H1 (cell line): ENCODE data around the gene SLC8B1. TPM values are rescaled to one million over a fixed set of nuclear protein-coding genes. Genes with fewer than 3 reads are reported as not detected.

Source experiments
- CTCF ChIA-PET: fragments of 300-600 bp; sonication (Branson Sonifier 250); formaldehyde crosslinking; loops from one replicate; lab custom pipeline; 2021; ENCODE audit not compliant: partially characterized antibody; lab: Charles Lee
- POLR2A ChIA-PET: fragments of 300-600 bp; sonication (Branson Sonifier 250); formaldehyde crosslinking; loops from one replicate; lab custom pipeline; 2021; ENCODE audit warnings: inconsistent platforms; ENCODE audit not compliant: partially characterized antibody; lab: Charles Lee
- DNase-seq, 2 experiments: peaks; one replicate each; pipeline versions ENCODE4 v3.0.0 to v3.0.0-alpha.2; 2010 to 2022; ENCODE audit warnings: low spot score in 2 of 2, low read depth in 1 of 2, mixed read lengths in 1 of 2
- FAIRE-seq: peaks from 2 replicates; lab custom pipeline; 2011; peaks lifted over from hg19 to GRCh38; lab: Jason Lieb, UNC
- H2AFZ ChIP-seq: 2 replicates; pipeline ENCODE4 v1.8.1; 2012; ENCODE audit warnings: low read length, inconsistent platforms
- H2AK5ac ChIP-seq: 2 replicates; pipeline ENCODE4 v1.6.1; 2013; ENCODE audit warnings: low read depth, low read length
- H2BK120ac ChIP-seq: replicated peaks from 2 replicates; pipeline ENCODE3; 2013; ENCODE audit warnings: low read depth, low read length, inconsistent platforms
- H2BK12ac ChIP-seq: 2 replicates; pipeline ENCODE4 v1.6.1; 2013; ENCODE audit warnings: low read depth, low read length
- H2BK15ac ChIP-seq: 2 replicates; pipeline ENCODE4 v1.6.1; 2013; ENCODE audit warnings: low read length
- H2BK20ac ChIP-seq: 2 replicates; pipeline ENCODE4 v1.6.1; 2013; ENCODE audit warnings: low read length
- H2BK5ac ChIP-seq: 2 replicates; pipeline ENCODE4 v1.6.1; 2013; ENCODE audit warnings: low read depth, low read length
- H3K14ac ChIP-seq: 2 replicates; pipeline ENCODE4 v1.6.1; 2013; ENCODE audit warnings: inconsistent platforms; ENCODE audit not compliant: insufficient read length
- H3K18ac ChIP-seq: 2 replicates; pipeline ENCODE4 v1.6.1; 2013; ENCODE audit warnings: low read length; ENCODE audit errors: extremely low read depth
- H3K23ac ChIP-seq: 2 replicates; pipeline ENCODE4 v1.6.1; 2013; ENCODE audit warnings: inconsistent platforms; ENCODE audit not compliant: insufficient read length
- H3K23me2 ChIP-seq: 2 replicates; pipeline ENCODE4 v1.6.1; 2013; ENCODE audit warnings: low read depth, low read length
- H3K27ac ChIP-seq: 2 replicates; pipeline ENCODE4 v1.6.1; 2011; ENCODE audit warnings: low read depth, low read length, inconsistent platforms
- H3K27me3 ChIP-seq, 4 experiments: replicated peaks in 1 of 4; 1 replicate in 1 of 4; 2 replicates in 3 of 4; pipeline versions ENCODE4 v1.6.1 to v1.8.1; 2011 to 2013; ENCODE audit warnings: low read length in 3 of 4, mild to moderate bottlenecking in 3 of 4, inconsistent platforms in 2 of 4, mixed read lengths in 2 of 4, moderate library complexity in 1 of 4; ENCODE audit not compliant: control insufficient read depth in 3 of 4, insufficient read depth in 3 of 4; ENCODE audit errors: extremely low read depth in 1 of 4
- H3K36me3 ChIP-seq, 4 experiments: 2 replicates each; pipeline versions ENCODE4 v1.6.1 to v1.8.1; 2011 to 2013; ENCODE audit warnings: mild to moderate bottlenecking in 4 of 4, low read length in 3 of 4, moderate library complexity in 2 of 4, control low read depth in 1 of 4, inconsistent platforms in 1 of 4; ENCODE audit not compliant: insufficient read depth in 4 of 4, control insufficient read depth in 2 of 4
- H3K4ac ChIP-seq: replicated peaks from 2 replicates; pipeline ENCODE3; 2013; ENCODE audit warnings: low read length, low read depth, mixed read lengths, inconsistent platforms; ENCODE audit not compliant: insufficient read length
- H3K4me1 ChIP-seq, 4 experiments: replicated peaks in 1 of 4; 1 replicate in 1 of 4; 2 replicates in 3 of 4; pipeline versions ENCODE4 v1.6.1 to v1.8.1; 2011 to 2013; ENCODE audit warnings: low read length in 3 of 4, inconsistent platforms in 2 of 4, mixed read lengths in 1 of 4; ENCODE audit not compliant: insufficient read depth in 4 of 4, control insufficient read depth in 3 of 4
- H3K4me2 ChIP-seq, 2 experiments: 2 replicates each; pipeline versions ENCODE4 v1.6.1 to v1.8.1; 2011 to 2013; ENCODE audit warnings: low read depth in 2 of 2, low read length in 2 of 2, control low read depth in 1 of 2, inconsistent platforms in 1 of 2, mild to moderate bottlenecking in 1 of 2; ENCODE audit not compliant: insufficient read depth in 1 of 2
- H3K4me3 ChIP-seq, 4 experiments: fragments of 200-600, 300-600 bp in 1 of 4; sonication (generic), shearing (Covaris generic), sonication (Bioruptor Twin) in 1 of 4; 2 replicates each; pipeline versions ENCODE4 v1.5.1 to v1.8.1; 2011 to 2016; ENCODE audit warnings: low read length in 4 of 4, low read depth in 3 of 4, control low read depth in 2 of 4, inconsistent platforms in 2 of 4, mild to moderate bottlenecking in 2 of 4, mixed read lengths in 1 of 4, moderate library complexity in 1 of 4; ENCODE audit not compliant: insufficient read depth in 2 of 4; ENCODE audit errors: extremely low read depth in 1 of 4
- H3K56ac ChIP-seq: replicated peaks from 2 replicates; pipeline ENCODE3; 2013; ENCODE audit warnings: low read depth, mild to moderate bottlenecking, mixed read lengths, low read length, inconsistent platforms; ENCODE audit not compliant: insufficient read length
- H3K79me1 ChIP-seq: 2 replicates; pipeline ENCODE4 v1.6.1; 2013; ENCODE audit warnings: low read depth, low read length, control low read depth
- H3K79me2 ChIP-seq, 2 experiments: 2 replicates each; pipeline versions ENCODE4 v1.6.1 to v1.8.1; 2012 to 2013; ENCODE audit warnings: low read length in 2 of 2, mild to moderate bottlenecking in 2 of 2, inconsistent platforms in 1 of 2; ENCODE audit not compliant: insufficient read depth in 2 of 2, control insufficient read depth in 1 of 2
- H3K9ac ChIP-seq, 4 experiments: replicated peaks in 1 of 4; 1 replicate in 1 of 4; 2 replicates in 3 of 4; pipeline versions ENCODE4 v1.6.1 to v1.8.1; 2011 to 2013; ENCODE audit warnings: low read depth in 3 of 4, low read length in 3 of 4, control low read depth in 2 of 4, mild to moderate bottlenecking in 2 of 4, moderate library complexity in 2 of 4, inconsistent platforms in 1 of 4; ENCODE audit errors: extremely low read depth in 1 of 4
- H3K9me3 ChIP-seq, 2 experiments: 2 replicates each; pipeline versions ENCODE4 v1.6.1 to v1.8.1; 2012 to 2013; ENCODE audit warnings: mild to moderate bottlenecking in 2 of 2, moderate library complexity in 2 of 2, control low read depth in 1 of 2, inconsistent platforms in 1 of 2, low read depth in 1 of 2, low read length in 1 of 2, mixed read lengths in 1 of 2; ENCODE audit not compliant: insufficient read depth in 2 of 2
- H4K20me1 ChIP-seq, 2 experiments: replicated peaks in 1 of 2; 2 replicates each; pipeline versions ENCODE3 to v1.8.1; 2011 to 2013; ENCODE audit warnings: inconsistent platforms in 2 of 2, low read length in 2 of 2, mild to moderate bottlenecking in 1 of 2; ENCODE audit not compliant: insufficient read depth in 2 of 2, control insufficient read depth in 1 of 2
- H4K5ac ChIP-seq: 2 replicates; pipeline ENCODE4 v1.6.1; 2013; ENCODE audit warnings: low read length, low read depth, mixed read lengths, inconsistent platforms; ENCODE audit not compliant: insufficient read length
- H4K8ac ChIP-seq: 2 replicates; pipeline ENCODE4 v1.8.0; 2013; ENCODE audit warnings: mild to moderate bottlenecking, moderate library complexity, low read length, inconsistent platforms; ENCODE audit not compliant: insufficient read depth; ENCODE audit errors: extremely low read depth
- H4K91ac ChIP-seq: replicated peaks from 2 replicates; pipeline ENCODE3; 2013; ENCODE audit warnings: low read length, mixed read lengths, inconsistent platforms; ENCODE audit not compliant: insufficient read length
- BRCA1 ChIP-seq: IDR thresholded peaks from 2 replicates; pipeline ENCODE4 v1.6.1; 2012; ENCODE audit warnings: low read depth, low read length, improper control_type of control experiment
- KDM4A ChIP-seq: IDR thresholded peaks from one replicate; pipeline ENCODE4 v1.7.1; 2012; ENCODE audit warnings: low read depth, mild to moderate bottlenecking, moderate library complexity, low read length, inconsistent platforms; ENCODE audit not compliant: severe bottlenecking
- MAFK ChIP-seq: IDR thresholded peaks from 2 replicates; pipeline ENCODE4 v1.6.1; 2012; ENCODE audit warnings: low read depth, mild to moderate bottlenecking, improper control_type of control experiment, low read length
- POLR2A ChIP-seq, 2 experiments: IDR thresholded peaks; 1 replicate in 1 of 2; 2 replicates in 1 of 2; pipeline ENCODE4 v1.6.1; 2011; ENCODE audit warnings: low read depth in 2 of 2, low read length in 2 of 2, mild to moderate bottlenecking in 2 of 2; ENCODE audit errors: control extremely low read depth in 1 of 2
- POLR2AphosphoS5 ChIP-seq: IDR thresholded peaks from 2 replicates; pipeline ENCODE4 v1.6.1; 2011; ENCODE audit warnings: low read depth, low read length
- RBBP5 ChIP-seq: IDR thresholded peaks from 2 replicates; pipeline ENCODE4 v1.7.1; 2012; ENCODE audit warnings: low read depth, mild to moderate bottlenecking, inconsistent platforms, low read length, moderate library complexity, borderline replicate concordance
- RNF2 ChIP-seq: fragments of 200-900, 300-1000 bp; sonication (generic); IDR thresholded peaks from 2 replicates; pipeline ENCODE4 v1.7.1; 2016; ENCODE audit warnings: borderline replicate concordance, low read depth, mild to moderate bottlenecking, antibody characterized with exemption, low read length; ENCODE audit not compliant: poor library complexity, severe bottlenecking; ENCODE audit errors: missing control alignments
- TAF1 ChIP-seq: IDR thresholded peaks from 2 replicates; pipeline ENCODE4 v1.6.1; 2011; ENCODE audit warnings: mild to moderate bottlenecking, low read depth, low read length
- TAF7 ChIP-seq: optimal IDR thresholded peaks from 2 replicates; pipeline ENCODE3; 2011; ENCODE audit warnings: low read depth, mild to moderate bottlenecking, inconsistent platforms, low read length, moderate library complexity, borderline replicate concordance
- ZNF274 ChIP-seq: IDR thresholded peaks from 2 replicates; pipeline ENCODE4 v1.7.0; 2012; ENCODE audit warnings: low read length, borderline replicate concordance; ENCODE audit errors: extremely low read depth
- WGBS, 2 experiments: shearing (Covaris generic) in 1 of 2; methylation state at CpG; one replicate each; pipeline versions ENCODE4 v1.1.6 to v1.1.7; 2013 to 2015; ENCODE audit warnings: low lambda C conversion rate in 2 of 2, mixed read lengths in 2 of 2, inconsistent platforms in 1 of 2, low coverage in 1 of 2, missing lambda C conversion rate in 1 of 2; ENCODE audit not compliant: insufficient replicate concordance in 2 of 2, insufficient coverage in 1 of 2, insufficient read length in 1 of 2; ENCODE audit errors: extremely low coverage in 1 of 2, missing lambda C conversion rate in 1 of 2; 5-methylcytosine and 5-hydroxymethylcytosine counted together
- polyA plus RNA-seq, 7 experiments: library from polyadenylated mRNA; depleted of rRNA in 3 of 7; stranded (reverse) in 5 of 7; unstranded in 2 of 7; fragments of >200 nt in 5 of 7; fragments of 200-250 nt in 2 of 7; gene quantifications; 1 replicate in 5 of 7; 2 replicates in 1 of 7; 4 replicates in 1 of 7; pipeline versions ENCODE4 v1.2.1 to v1.2.3, GENCODE V29; 2011 to 2013; ENCODE audit warnings: missing spikeins in 2 of 7, mixed read lengths in 2 of 7
- total RNA-seq: library from RNA; stranded (reverse); fragmentation: NEBNext Ultra II Directional; extraction: Animal tissue kit (Norgen Biotek cat#: 25700); gene quantifications from 2 replicates; pipeline ENCODE4 v1.2.1, GENCODE V29; 2021
- TF ChIP-seq, protein P1 (sequence below): IDR thresholded peaks from 2 replicates; pipeline ENCODE4 v1.6.1; 2012; ENCODE audit warnings: inconsistent platforms

Gene SLC8B1
- total and polyA plus RNA-seq, 2 of the 8 experiments (the other 6 are each of a cell fraction or from before 2014, with no cell fraction given) = 11.2 to 19.1 TPM

DNA sequence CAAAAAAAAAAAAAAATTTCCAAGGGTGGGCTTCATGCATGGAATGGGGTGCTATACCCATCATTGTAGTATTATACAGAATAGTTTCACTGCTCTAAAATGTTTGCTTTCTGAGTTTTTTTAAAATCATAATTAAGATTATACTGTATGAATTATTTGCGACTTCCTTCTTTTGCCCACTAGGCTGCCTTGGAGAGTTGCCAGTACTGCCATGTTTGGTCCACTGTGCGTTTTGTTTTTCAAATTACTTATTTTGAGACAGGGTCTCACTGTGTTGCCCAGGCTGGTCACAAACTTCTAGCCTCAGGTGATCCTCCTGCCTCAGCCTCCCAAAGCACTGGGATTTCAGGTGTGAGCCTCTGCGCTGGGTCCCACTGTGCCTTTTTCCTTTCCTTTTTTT lies 43.4 kb upstream of the SLC8B1 start:
- Histone ChIP-seq H3K4me1 (no peaks in the 10 kb centered on the region), H3K56ac (no peak overlapping the region), H3K23me2 (peaks cover 4% of the 10 kb centered on the region; the same call in 1 of the 2 replicates), H3K79me2 (no peaks in the 10 kb centered on the region), H2BK15ac (no peak overlapping the region), H3K14ac (no peak overlapping the region), H3K27me3 (no peaks in the 10 kb centered on the region), H3K4me2 (no peak overlapping the region), H2AK5ac (no peak overlapping the region), H3K27ac (no peak overlapping the region), H4K5ac (no peak overlapping the region), H4K91ac (no peak overlapping the region), H3K18ac (no peak overlapping the region), H3K9me3 (no peaks in the 10 kb centered on the region), H4K8ac (no peak overlapping the region), H2AFZ (no peak overlapping the region), H3K9ac (no peak overlapping the region), H2BK120ac (no peak overlapping the region), H3K4me3 (no peak overlapping the region), H4K20me1 (peaks cover 0 to 2% of the 10 kb centered on the region in 2 experiments), H2BK12ac (no peak overlapping the region), H2BK20ac (no peak overlapping the region), H3K36me3 (peaks cover 0 to 6% (median 0%) of the 10 kb centered on the region in 4 experiments; a peak in 5 of 8 replicates), H3K23ac (no peak overlapping the region), H3K79me1 (no peaks in the 10 kb centered on the region), H2BK5ac (no peak overlapping the region), H3K4ac (no peak overlapping the region)
- POLR2A ChIA-PET = interaction anchor here (0.7 kb wide), 2 partner anchors 14 to 82 kb away, joined by 3 to 4 read pairs; no protein-coding TSS in a partner anchor
- FAIRE-seq = no peak
- no peak for TF ChIP-seq KDM4A
- TF ChIP-seq TAF1 = no peak
- no peak for TF ChIP-seq POLR2A (IDR thresholded peaks at IDR 0.05; ENCODE audit: control extremely low read depth in 1 of 2, low read depth in 2 of 2, low read length in 2 of 2)
- no peak for TF ChIP-seq RNF2
- TF ChIP-seq, protein P1, sequence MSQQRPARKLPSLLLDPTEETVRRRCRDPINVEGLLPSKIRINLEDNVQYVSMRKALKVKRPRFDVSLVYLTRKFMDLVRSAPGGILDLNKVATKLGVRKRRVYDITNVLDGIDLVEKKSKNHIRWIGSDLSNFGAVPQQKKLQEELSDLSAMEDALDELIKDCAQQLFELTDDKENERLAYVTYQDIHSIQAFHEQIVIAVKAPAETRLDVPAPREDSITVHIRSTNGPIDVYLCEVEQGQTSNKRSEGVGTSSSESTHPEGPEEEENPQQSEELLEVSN = no peak
- no peak for TF ChIP-seq ZNF274
- no peak for TF ChIP-seq RBBP5
- TF ChIP-seq TAF7 = no peak
- TF ChIP-seq BRCA1 = no peak
- TF ChIP-seq POLR2AphosphoS5 = no peak
- no peak for TF ChIP-seq MAFK
- CTCF ChIA-PET = no interaction called here
- 96% methylated on average over 3 of the region's 3 CpGs; no CpG with 5 or more reads in 1 of the 2 experiments for WGBS, 2 experiments
- DNase-seq = no peak
